Stimulated activated CD4-positive, alpha-beta T cell treated with anti-CD3 and anti-CD28 coated beads, Interleukin-1b, Interleukin-23, amount 100 ng/mL, for 24 hours (primary cell): ENCODE measurements around the gene PDZRN4.
"Not testable (repeated sequence)": the region's sequence is repeated elsewhere in the genome, so short reads cannot be mapped to it uniquely, and the experiment has no call there.

Experiments used
- DNase-seq, 4 experiments: peaks; one replicate each; pipeline ENCODE4 v3.0.0-alpha.2; 2020; ENCODE audit warnings: low read depth in 4 of 4, low spot score in 1 of 4

The PDZRN4 gene

GRCh38 chr12:41280341-41281095 is 92.4 kb downstream of the PDZRN4 start:
- DNase-seq = not testable (repeated sequence)

GRCh38 chr12:41285470-41285869 is 97.3 kb downstream of the PDZRN4 start:
- DNase-seq = not testable (repeated sequence)

- no peak for DNase-seq
Measured at GRCh38 chr12:41286426-41286825, 98.3 kb downstream of the PDZRN4 start.

GRCh38 chr12:41287500-41288141 is 99.5 kb downstream of the PDZRN4 start:
- DNase-seq = no peak

GRCh38 chr12:41288142-41288811 is 100.2 kb downstream of the PDZRN4 start:
- DNase-seq = no peak

GRCh38 chr12:41289501-41289900 is 101.4 kb downstream of the PDZRN4 start:
- no peak for DNase-seq

GRCh38 chr12:41293011-41293410 is 104.9 kb downstream of the PDZRN4 start:
- no peak for DNase-seq

GRCh38 chr12:41293461-41293860 is 105.3 kb downstream of the PDZRN4 start:
- DNase-seq = no peak

- DNase-seq = no peak
Measured at GRCh38 chr12:41302979-41303403, 114.9 kb downstream of the PDZRN4 start.

GRCh38 chr12:41304526-41304925 is 116.4 kb downstream of the PDZRN4 start:
- no peak for DNase-seq

GRCh38 chr12:41310367-41310766 is 122.2 kb downstream of the PDZRN4 start:
- DNase-seq = no peak

- DNase-seq = no peak
Measured at GRCh38 chr12:41311883-41312282, 123.8 kb downstream of the PDZRN4 start.

- not testable (repeated sequence) for DNase-seq
Measured at GRCh38 chr12:41312451-41312850, 124.3 kb downstream of the PDZRN4 start.

GRCh38 chr12:41325336-41325735 is 137.2 kb downstream of the PDZRN4 start:
- no peak for DNase-seq

GRCh38 chr12:41327096-41327895 is 139.2 kb downstream of the PDZRN4 start:
- DNase-seq = no peak

GRCh38 chr12:41333974-41334373 is 145.9 kb downstream of the PDZRN4 start:
- DNase-seq = no peak

GRCh38 chr12:41334390-41334789 is 146.3 kb downstream of the PDZRN4 start:
- DNase-seq = no peak

- no peak for DNase-seq
Measured at GRCh38 chr12:41336041-41336549, 148.0 kb downstream of the PDZRN4 start.

- no peak for DNase-seq
Measured at GRCh38 chr12:41339784-41340183, 151.7 kb downstream of the PDZRN4 start.

GRCh38 chr12:41344776-41345470 is 156.8 kb downstream of the PDZRN4 start:
- DNase-seq = no peak
